Fibroblast of skin of scalp (primary cell): ENCODE data around the gene TEX35.

Experiments used
- DNase-seq: peaks from one replicate; pipeline ENCODE4 v3.0.0-alpha.2; 2013

TEX35 gene

DNA sequence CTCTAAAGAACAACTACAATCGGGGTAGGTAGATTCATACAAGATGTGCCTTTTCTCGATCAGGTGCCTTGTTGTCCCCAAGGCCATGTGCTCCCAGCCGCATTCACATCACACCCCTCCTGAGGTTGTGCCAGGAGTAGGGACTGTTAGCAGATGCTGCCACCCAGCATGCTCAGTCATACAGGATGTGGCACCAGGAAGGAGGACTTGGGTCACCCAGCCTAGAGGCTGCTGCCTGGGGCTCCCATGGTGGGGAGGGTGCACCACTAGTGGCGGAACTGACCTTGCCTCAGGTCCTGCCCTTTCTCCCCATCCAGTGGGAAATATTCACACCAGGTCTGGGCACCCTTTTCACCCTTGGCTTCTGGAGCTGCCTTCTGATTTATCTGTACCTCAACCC, 8.3 kb downstream of the TEX35 start:
- no peak for DNase-seq

DNA sequence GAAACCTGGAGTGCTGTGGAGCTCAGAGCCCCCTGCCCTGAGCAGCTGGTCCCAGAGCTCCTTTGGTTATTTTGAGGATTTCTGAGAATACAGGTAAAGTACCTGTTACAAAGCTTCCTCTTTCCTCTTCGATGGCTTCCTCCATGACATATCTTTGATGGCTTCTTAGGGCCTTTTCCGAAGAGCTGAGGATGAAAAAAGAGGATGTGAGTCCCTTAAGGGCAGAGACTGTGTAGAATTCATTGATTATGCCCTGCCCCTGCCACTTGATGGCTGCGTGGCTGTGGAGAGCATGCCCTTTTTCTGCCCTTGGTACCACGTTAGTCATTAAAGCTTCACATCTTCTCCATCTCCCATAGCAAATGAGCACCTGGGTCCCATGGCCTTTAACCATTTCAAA, 14.2 kb downstream of the TEX35 start:
- no peak for DNase-seq

DNA sequence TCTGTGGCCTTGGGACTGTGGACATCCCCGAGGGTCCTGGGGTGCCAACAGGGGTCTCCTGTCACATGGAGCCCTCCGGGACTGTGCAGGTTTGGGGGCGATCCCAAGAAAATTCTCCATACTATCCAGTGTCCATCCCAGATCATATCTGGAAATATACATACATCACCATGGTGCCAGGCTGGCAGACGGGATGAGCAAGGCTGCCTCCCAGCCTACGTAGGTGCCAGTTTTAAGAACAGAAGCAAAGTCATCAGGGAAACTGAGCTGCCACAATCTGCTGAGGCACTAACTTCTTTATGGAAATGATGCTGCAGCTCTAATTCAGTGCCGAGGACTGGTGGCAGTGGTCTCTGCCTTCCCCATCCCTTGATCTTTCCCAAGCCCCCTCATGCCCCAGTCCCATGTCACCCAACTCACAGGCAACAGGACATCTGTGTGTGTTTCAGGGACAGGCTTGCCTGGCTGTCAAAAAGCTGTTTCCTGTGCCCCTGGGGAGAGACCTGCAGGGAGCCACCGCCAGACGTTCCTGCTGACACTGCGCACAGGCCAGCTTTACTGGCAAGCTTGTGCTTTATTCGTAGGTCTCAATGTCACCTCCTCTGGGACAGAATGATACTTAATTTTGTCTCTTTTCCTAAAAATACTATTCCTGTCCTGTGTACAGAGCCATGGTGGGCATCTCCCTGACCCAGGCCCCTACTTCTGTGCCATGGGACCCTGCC, 15.5 kb downstream of the TEX35 start:
- no peak for DNase-seq

DNA sequence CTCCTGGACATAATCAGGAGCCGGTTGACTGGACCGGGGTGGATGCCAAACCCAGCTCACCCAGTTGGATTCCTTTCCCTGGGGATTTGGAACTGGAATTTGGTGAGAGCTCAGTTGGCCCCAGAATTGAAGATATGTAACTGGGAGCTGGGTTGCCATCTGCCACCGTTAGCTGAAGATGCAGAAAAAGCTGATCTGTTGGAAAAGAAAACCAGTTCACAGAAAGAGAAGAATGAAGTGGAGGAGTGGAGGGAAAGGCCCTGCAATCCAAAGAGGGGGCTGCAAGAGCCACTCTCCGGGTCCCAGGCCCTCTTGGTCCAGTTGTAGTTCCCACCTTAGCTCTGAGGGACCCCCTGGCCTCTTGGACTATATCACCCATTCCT, 16.0 kb downstream of the TEX35 start:
- DNase-seq, result no peak

DNA sequence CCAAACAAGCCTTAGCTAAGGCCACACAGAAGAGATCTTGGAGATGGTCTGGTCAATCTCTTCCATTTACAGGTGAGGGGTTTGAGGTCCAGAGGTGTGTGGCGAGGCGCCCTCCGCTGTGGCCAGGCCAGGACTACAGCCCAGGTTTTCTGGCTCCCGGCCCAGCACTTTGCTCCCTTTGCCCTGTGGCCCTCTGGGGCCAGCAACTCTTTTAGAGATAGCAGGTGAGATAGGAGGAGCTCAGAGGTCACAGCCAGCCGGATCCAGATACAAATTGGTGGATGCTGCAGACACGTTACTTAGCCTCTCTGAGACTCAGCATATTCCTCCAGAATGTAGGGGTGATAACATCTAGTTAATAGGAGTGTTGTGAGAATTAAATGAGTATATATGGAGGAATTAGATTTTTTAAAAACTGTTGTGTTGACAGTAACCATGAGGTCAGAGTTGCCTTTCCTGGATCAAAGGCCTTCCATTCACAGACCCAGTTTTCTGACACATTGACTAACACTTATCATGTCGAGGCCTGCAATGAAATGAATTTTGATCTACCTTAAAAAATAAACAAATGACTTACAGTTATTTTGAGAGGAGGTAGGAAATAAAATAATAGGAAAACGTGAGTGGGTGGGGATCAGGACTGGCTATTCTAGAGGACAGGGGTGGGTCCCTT, 16.6 kb downstream of the TEX35 start:
- DNase-seq, result no peak

DNA sequence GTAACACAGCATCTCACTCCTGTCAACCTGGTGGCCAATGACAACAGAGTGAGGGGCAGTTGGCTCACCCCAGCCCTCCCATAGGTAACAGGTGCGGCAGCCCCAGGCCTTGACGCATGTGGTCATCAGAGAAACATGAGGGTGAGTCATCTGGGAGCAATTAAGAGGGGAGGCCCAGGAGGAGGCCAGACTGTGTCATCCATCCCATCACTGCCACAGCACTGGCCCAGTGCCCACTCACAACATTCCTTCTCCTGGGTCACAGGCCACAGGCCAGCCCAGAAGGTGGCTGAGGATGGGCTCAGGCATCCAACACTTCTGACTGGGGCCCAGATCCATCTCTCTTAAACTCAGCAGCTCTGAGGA, 17.1 kb downstream of the TEX35 start:
- peak; percentile 77 for DNase-seq

DNA sequence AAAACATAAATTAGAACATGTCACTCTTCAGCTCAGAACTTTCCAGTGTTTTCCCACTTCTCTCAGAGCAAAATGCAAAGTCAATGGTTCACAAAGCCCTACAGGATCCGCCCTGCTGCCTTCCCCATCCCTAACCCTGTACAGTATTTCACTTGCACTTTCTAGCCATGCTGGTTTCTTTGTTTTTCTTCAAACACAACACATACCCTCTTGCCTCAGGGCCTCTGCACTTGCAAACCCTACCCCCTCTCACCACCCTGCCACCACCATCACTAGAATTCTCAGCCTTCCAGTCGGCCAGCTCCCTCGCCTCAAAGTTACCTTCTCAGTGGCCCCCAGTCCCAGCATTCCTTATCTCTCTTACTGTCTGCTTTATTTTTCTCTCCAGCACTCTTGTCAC, 17.6 kb downstream of the TEX35 start:
- no peak for DNase-seq

DNA sequence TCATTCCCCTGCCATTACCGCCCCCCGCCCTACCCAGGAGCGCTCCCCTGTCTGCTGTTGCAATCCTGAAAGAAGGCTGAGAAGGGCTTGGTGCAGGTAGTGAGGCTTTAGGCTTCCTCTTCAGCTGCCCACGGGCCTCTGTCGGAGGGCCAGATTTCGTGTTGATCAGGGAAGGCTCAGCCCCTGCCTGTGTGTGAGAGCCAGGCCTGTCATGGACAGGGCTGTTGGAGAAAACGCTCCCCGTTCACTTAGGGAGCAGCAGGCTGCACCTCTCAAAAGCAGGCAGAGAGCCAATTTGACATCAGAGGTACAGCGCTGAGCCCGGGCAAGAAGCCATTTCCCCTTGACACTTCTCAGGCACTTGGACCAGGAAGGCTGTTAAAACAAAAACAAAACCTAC, 19.0 kb downstream of the TEX35 start:
- DNase-seq, result no peak

DNA sequence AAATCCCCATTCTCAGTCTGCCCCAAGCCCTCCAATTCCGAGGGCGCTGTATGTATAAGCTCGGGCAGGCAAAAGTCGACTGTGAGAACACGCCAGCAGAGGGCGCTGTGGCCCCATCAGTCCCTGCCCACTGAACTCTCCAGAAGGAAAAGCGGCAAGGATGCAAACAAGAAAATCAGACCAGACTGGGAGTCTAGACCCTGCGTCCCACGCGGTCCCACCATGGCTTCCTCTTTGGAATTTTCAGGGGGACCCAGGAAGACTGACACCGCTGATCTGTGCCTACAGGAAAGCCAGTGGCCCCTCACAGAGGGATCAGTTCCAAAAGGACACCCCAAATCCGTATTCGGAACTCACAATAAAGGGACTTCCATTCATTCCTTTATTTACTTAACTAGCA, 19.5 kb downstream of the TEX35 start:
- DNase-seq, result peak; percentile 80

DNA sequence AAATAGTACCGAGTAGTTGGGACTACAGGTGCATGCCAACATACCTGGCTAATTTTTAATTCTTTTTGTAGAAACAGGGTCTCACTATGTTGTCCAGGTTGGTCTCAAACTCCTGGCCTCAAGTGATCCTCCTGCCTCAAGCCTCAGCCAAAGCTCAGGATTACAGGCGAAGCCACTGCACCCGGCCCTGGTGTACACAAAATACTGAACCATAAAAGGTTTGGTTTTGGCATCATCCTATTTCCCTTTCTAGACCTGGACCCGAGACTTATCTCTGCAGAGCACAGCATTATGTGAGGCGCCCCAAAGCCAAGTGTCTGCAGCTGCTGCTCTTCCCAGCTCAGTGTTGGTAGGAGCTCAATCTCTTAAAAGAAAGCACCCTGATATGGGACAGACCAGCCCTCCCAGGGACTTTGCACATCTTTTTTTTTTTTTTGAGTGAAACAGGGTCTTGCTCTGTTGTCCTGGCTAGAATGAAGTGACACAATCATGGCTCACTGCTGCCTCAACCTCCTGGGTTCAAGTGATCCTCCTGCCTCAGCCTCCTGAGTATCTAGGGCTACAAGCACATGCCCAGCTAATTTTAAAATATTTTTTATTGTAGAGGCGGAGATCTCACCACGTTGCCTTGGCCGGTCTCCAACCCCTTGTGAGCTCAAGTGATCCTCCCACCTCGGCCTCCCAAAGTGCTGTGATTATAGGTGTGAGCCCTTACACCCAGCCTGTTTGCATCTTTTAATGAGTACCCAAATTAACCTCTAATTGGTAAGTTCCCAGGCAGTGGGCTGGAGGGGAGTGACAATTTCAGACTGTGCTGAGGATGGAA, 20.4 kb downstream of the TEX35 start:
- DNase-seq, result no peak

DNA sequence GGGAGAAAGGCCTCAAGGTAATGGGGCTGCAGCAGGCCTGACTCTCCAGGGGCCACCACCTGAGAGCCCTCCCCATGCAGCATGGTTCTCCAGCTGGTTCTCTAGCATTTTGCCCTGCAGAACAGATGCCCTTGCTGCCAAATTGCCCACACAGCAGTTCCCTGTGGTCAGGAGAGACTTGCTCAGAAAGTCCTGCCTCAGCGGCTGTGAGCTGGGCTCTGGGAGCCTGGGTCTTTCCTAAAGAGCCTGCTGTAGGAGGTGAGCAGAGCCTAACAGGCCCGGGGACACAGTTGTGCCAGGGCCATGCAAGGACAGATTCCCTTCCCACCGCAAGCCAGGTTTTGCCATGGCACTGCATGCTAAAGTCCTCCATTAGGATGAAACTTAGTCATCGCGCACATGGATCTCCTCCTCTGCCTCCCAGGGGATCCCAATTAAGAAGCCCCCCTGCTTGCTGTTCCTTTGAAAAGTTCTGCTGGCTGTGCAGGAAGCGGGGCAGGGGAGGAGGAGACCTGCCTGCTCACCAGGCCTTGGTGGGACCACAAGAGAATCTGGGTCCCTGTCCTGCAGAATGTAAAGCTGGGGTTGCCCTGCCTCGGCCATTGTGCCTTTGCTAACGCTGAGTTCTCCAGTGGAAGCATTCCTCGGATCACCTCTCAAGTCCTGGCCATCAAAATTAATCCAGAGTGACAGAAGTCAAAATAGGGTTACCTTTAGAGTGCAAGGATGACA, 21.4 kb downstream of the TEX35 start:
- DNase-seq, result no peak

DNA sequence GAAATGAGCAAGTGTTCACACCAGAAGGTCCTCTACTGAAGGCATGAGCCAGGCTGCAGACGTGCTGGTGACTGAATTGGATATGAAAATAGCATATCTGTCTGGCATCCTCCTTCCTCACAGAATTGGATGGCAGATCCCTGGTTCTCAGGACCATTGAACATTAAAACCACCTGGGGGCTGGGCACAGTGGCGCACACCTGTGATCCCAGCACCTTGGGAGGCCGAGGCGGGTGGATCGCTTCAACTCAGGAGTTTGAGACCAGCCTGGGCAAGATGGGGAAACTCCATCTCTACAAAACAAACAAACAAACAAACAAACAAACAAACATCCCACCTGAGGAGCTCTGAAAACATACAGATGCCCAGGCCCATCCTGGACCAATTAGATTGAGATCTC, 23.4 kb downstream of the TEX35 start:
- DNase-seq, result no peak

DNA sequence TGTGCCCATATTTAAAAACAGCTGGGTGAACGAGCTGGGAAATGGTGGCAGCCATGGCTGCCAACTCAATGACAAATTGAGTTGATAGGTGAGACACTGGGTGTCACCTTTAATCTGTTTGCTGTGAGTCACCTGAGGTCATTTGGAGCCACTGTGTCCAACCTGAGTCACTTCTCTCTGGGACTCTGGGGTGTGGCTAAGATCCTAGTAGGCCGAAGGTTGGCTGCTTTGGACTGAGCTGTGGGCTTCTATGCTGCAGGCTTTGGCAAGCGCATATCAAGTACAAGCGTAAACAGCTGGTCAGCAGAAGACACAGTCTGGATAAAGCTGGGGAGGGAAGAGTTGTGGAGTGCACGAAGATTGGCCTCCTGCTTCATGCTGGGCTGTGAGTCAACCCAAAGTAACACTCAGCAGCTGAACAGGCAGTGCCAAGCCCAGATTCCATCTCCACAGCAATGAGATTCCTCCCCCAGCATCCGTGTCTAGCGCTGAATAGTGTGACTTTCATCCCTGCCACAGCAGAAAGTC, 24.0 kb downstream of the TEX35 start:
- DNase-seq, result peak; percentile 95

DNA sequence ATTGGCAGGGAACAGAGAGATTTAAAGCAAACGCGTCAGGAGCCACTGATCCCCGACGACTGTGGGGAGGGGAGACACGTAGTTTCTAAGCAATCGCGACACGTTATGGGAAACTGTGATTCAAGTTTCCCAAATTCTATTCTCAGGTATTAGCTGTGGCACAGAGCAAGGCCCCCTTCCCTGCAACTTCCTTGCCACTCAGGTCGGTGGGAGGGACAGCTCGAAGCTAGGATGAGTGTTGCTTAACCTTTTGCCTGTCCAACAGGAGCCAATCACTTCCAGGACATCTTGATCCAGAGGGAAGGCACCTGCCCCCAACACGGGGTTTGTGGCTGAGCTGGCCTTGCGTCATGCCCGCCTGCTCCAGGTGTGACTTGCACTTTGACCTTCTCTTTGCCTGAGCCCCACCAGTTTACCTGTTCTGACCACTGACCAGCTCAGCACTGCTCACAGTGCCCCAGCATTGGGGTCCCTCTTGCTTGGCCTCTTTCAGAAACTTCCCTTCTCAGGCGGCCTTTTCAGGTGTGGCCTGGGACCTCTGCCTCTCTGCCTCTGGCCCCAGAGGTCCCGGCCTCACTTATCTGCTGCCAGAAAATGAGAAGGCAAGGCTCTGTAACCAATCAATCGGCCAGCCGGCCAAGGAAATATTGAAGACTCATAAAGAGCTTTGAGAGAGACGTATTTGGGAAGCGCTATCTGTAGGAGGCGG, 24.6 kb downstream of the TEX35 start:
- no peak for DNase-seq

DNA sequence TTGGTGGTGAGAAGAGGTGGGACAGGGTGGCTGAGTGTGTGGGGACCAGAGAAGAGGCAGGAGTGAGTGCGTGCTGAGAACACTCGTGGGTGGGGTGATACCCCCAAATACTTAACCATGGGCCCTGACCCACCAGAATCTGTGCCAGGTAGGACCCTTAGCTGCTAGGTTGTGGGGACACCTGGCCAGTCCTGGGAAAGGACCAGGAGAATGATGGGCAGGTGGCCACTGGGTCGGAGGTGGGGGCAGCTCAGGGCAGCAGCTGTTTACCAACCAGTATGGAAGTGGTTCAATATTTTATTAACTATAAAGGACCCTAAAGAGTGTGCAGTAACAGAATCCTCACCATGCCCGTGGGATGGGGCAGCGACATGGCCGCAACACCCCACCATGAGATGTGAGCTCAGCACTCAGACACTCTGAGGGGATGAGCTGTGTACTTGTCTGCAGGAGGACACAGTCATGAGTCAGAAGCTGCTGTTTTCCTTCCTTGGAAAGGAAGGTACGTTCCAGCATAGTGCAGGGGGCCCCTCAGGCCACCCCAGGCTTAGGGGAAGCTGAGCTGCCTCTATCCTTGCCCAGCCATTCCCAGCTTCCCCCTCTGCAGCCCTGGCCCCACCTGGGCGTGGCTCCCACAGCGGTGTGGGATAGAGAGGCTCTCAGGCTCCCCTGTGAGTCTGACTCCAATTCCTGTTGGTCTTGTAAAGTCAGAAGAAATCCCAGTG, 25.4 kb downstream of the TEX35 start:
- DNase-seq, result peak; percentile 88

DNA sequence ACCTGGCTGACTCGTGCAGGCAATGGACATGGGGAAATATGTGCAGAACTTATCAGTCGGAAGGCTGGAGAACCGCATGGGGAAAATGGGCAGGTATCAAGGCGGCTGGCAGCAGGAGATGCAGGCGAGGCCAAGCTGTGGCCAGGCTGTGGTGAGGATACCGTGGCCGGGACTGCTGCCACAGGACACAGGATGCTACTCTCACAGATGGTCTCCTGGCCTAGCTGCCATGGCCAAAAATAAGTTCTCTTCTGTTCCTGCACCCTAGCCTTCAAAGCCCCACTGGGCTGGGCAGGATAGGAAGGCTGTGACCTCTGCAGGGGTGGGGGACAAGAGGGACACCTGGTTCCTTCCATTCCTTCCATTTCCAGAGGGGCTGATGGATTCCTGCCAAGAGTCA, 26.4 kb downstream of the TEX35 start:
- no peak for DNase-seq

DNA sequence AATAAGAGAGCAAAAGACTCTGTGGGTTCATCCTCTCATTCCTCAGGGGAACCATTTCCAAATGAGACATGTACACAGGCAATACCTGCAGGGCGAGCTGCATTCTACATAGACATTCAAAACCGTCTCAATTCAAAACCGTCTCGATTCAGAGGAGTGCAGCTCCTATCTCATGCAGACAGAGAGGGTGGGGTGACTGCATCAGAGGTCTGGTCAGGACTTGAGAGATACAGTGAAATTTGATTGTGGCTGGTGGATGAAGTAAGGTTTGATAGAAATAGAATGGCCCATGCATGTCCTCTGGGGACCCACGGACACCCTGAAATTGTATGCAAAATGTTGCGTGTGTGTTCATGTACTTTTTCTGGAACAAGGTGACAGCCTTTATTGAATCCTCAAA, 27.3 kb downstream of the TEX35 start:
- no peak for DNase-seq

DNA sequence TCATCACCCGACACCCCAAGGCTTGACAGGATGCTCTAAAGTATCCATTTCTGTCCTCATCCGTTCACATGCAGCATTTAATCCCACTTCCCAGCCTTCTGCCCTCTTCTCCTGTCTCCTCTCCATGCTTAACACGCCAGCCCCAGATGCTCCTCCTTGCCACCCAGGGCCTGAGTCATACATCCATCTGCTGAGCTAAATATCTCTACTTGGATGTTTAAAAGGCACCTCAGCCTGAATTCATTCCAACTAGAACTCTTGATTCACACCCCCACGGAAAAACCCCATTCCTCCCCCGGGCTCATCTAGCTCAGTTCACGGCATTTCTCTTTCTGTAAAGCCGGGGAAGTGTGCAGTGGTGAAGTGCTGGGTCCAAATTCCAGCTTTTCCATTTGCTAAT, 27.7 kb downstream of the TEX35 start:
- DNase-seq, result peak; percentile 85

DNA sequence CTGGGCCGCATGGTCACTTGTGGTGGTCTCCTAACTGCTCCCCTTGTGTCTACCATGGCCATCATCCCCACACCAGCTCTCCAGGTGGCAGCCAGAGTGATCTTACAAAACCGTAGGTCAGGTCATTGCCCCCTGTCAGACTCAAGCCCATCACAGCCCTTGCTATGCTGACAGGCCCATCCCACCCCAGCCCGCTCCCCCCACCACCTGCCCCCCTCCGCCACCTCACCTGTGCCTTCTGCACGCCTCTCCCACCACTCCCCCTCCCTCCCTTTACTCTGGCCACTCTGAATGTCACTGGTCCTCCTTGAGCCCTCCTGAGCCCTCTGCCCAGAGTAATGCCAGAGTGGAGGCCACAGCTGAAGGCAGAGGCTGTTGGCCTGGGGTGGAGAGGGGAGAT, 28.5 kb downstream of the TEX35 start:
- DNase-seq, result no peak

DNA sequence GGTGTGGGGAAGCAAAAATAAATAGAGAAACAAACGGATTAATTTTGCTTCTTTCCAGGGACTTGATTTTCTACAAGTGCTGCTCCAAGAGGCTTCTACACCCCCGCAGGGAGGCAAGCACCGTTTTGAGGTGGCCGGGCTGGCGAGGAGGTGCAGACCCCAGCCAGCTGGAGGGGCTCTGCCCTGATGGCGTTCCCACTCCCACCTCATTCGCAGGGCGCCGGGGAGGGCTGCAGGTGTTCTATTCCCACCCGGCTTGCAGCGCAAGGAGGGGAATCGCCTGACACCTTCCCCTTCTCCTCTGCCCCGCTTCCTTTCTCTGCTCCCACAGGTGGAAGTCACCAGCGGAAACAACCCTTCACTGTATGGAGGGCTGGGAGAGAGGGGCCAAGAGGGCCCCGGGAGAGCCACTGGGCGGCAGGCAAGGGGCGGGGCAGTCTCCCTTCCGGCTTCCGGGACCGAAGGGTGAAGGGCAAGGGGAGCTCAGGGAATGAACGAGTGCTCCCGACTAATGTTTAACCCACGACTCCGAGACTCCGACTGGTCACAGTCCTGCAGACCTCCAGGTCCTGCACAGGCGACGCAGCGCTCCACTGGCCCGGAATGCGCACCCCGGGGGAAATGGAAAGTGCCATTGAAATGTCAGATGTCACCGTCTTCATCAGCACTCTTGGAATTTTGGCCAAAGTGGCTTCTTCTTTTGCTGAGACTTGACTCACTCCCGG, 29.1 kb downstream of the TEX35 start:
- DNase-seq, result no peak
